GM18858 (cell line): ENCODE results near the gene PDSS2.
"Not testable (repeated sequence)": the region's sequence is repeated elsewhere in the genome, so short reads cannot be mapped to it uniquely, and the experiment has no call there.

ENCODE experiments used
- ATAC-seq: cut with Tn5 transposase; IDR thresholded peaks from one replicate; pipeline ENCODE4 v1.9.1; 2021; ENCODE audit not compliant: unreplicated experiment

PDSS2 gene

DNA sequence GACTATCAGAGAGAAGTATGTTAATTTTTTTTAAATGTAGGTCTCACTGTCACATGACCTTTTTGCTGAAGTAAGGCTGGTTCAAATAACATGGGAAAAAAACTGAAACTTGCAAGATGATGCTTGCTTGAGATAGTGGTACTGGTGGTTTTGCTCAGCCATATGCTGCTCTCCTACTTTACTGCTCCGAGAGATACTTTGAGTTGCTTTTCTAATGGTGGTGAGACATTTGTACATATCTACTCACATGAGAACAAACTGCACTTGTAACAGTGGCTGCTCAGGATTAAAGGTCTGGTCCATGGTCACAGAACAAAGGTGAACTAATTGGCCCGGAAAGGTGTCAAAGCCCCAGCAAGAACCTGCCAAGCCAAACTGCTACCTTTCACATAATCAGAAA lies 237.8 kb downstream of the PDSS2 start:
- no peak for ATAC-seq

DNA sequence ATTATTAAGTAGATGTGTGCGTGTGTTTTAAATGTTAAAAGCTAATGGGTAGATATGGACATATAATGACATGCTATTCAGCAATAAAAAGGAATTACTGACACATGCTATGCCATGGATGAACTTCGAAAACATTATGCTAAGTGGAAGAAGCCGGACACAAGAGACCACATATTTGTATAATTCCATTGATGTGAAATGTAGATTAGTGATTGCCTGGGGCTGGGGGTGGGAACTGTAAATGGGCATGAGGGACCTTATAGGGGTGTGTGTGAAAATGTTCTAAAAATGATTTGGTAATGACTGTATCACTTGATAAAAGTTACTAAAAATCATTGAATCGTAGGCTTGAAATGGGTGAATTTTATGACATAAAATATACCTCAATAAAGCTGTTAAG lies 239.5 kb downstream of the PDSS2 start:
- no peak for ATAC-seq

DNA sequence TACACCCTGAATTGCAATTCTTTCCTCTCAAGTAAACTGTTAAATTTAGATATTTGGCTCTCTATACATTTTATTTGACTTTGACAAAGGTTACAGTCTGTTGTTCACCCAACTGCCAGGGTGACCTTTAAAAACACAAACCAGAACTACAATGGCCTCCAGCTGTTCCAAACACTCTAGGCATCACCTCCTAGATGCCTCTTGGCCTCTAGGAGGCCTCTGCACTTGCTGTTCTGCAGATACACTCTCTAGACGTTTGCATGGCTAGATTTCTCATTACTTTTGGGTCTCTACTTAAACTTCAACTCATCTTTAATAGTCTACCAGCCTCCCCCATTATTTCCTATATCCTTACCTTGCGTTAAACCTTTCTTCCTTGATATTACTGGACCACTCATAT lies 241.2 kb downstream of the PDSS2 start:
- ATAC-seq = no peak

DNA sequence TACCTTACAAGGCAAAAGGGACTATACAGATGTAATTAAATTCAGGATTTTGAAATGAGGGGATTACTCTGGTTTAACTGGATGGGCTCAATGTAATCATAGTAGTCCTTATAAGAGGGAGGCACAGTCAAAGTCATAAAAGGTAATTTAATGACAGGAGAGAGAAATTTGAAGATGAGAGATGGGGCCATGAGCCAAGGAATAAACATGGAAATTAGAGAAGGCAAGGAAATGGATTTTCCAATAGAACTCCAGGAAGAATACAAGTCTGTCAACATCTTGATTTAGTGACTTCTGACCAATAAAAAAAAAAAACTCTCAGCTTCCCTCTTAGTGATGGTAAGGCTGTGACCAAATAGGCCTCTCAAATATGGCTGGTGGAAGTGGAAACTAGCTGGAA lies 242.1 kb downstream of the PDSS2 start:
- no peak for ATAC-seq

DNA sequence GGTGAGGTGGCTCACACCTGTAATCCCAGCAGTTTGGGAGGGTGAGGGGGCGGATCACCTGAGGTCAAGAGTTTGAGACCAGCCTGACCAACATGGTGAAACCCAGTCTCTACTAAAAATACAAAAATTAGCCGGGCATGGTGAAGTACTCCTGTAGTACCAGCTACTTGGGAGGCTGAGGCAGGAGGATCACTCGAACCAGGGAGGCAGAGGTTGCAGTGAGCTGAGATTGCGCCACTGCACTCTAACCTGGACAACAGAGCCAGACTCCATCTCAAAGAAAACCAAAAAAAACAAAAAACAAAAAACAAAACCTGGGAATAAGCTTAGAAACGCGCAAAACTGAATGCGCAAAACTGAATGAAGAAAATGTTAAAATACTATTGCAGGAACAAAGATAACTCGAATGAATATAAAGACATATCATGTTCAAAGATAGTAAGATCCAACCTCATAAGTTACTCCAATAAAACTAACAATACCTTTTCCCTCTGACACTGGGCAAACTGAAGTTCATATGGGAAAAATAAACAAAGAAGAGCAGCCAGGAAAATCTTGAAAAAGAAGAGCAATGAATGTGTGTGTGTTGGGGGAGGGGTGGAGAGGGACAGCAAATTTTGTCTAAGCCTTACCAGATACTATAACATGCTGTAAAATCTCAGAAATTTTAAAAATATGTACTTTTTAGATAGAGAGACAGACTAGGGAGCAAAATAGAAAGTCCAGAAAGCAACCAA lies 243.0 kb downstream of the PDSS2 start:
- no peak for ATAC-seq

DNA sequence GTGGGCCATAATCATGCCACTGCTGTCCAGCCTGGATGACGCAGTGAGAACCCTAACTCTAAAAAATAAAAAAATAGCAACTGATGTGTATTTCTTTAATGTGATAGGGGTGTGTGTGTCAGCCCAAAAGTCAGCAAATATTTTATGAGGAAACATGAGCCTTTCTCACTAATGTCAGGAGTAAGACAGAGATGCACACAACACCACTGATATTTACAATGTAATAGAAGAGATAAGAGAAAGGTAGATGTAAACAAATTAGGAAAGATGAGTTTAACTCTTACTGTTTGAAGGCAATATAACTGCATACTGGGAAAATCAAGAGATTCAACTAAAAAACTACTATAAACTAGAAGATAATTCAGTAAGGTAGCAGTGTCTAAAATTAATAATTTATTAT lies 244.0 kb downstream of the PDSS2 start:
- no peak for ATAC-seq

DNA sequence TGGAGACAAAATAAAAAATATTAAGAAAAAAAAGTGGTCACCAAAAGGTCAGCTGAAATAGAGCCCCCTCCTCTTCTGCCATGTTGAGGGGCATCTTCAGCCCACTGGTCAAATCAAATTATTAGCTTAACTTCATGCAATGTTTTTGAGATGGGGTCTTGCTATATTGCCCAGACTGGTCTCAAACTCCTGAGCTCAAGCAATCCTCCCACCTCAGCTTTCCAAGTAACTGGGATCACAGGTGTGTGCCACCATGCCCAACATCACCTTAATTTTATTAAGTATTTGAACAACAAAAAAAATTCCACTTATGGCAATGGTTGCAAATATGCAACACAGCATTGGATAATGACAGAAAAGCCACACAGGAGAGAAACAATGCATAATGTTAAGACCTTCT lies 244.7 kb downstream of the PDSS2 start:
- no peak for ATAC-seq

DNA sequence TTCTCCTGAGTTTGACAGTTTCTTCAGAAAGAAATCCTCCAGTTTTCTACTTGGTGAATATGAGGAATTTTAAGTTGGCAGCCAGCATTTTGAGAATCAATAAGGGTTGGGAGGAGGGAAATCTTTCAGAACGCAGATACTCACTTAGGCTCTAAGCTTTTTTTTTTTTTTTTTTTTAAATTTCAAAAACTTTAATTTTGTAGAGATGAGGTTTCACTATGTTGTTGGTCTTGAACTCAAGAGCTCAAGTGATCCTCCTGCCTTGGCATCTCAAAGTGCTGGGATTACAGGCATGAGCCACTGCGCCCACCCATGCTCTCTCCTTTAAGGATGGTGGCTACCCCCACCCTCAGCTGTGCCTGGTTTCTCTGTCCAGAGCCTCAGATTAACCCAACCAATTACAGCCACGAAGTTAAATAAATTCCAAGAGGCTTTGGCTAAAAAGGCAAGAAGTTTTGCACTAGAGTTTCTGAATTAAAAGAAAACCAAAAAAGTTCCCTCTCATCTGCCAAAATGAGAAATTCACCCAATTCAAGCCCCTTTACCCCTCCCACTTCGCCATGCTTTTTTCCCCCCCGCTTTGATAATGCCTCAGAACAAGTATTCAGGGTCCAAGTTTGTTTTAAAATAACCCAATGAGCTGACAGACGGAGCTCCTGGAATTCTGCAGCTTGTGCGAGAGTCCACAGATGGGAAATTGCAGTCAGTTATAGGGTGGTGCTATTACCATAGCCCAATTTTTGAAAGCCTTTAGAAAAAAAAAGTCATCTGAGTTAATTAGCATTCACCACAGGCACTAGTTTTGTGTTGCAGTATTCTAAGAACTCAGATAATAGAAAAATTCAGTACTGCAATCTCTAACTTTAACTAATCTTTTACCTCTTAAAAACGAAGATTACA lies 249.7 kb downstream of the PDSS2 start:
- no peak for ATAC-seq

DNA sequence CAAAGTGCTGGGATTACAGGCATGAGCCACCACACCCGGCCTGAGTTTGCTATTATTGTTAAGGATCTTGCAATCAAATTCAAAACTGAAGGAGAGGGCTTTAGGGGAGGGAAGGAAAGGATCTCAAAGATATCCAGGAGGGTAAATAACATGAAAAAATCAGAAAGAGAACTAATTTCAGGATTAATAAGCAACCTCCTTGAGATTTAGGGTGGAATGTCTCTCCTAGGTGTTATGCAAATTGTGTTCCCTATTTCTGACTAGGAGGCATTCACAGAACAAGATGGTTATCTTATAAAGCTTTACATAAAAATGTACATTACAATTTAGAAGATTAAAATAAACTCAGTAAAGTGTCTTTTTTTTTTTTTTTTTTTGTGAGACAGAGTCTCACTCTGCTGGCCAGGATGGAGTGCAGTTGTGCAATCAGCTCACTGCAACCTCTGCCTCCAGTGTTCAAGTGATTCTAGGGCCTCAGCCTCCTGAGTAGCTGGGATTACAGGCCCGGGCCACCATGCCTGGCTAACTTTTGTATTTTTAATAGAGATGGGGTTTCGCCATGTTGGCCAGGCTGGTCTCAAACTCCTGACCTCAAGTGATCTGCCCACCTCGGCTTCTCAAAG lies 252.0 kb downstream of the PDSS2 start:
- no peak for ATAC-seq

DNA sequence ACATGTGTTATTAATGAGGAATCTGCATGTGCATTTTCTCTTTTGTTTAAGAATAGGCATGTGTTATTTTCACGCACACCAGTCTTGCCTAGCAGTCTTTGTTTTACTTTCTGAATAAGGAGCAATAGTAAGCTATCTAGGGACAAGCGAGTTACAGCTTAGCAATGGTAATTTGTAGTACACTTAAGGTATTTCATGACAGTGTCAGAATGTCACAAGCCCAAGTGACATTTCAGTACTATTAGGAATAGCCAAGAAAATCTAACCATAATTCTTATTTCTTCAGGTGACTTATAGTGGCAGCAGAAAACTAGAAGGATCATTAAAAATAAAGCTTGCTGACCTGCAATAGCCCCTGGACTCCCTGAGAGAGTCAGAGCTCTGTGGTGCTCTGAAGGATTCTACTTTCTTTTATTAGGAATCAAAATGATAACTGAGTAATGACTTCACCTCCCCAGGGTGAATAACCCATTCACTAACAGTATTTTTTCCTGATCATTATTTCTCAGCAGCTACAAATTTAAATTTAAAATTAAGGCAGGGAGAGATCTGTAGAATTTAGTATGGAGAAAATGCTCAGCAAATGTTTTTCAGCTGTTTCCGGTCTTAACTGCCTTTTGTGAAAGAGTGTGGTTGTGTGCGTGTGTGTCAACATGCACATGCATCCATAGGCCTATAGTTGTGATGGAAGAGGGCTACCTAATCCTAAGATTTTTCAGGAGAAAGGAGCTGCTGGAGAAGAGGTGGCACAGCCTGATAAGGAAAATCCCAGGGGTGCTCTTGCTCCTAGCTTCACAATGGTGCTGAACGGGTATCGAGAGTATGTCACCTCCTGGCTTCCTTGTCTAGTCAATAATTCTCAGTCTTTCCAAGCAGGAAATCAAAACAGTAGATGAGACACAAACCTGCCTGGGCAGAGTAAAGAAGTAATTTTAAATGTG lies 254.0 kb downstream of the PDSS2 start:
- no peak for ATAC-seq

DNA sequence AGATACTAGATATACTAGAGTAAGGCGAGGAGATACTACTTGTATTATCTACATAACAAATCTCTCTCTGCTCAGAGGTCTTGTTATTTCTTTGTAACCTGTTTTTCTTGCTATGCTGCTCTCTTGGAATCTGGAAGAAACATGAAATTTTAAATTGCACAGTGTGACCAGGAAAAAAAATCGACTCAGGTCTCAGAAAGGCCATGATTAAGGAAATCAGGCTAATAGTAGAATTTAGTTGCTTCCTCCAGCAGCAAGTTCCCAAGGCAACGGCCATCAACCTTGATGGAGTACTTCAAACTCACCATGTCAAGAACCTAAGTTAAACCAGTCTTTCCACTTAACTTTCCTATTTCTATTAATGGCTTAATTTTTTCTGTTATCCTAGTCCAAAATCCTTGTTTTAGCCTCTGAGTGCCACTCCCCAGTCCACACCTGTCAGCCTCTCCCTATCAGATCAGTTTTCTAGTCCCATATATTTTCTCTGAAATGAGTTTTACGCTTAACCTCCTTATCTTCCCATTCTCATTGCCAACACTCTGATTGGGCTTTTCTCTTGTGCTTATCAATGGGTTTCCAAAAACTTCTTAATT lies 256.4 kb downstream of the PDSS2 start:
- no peak for ATAC-seq

DNA sequence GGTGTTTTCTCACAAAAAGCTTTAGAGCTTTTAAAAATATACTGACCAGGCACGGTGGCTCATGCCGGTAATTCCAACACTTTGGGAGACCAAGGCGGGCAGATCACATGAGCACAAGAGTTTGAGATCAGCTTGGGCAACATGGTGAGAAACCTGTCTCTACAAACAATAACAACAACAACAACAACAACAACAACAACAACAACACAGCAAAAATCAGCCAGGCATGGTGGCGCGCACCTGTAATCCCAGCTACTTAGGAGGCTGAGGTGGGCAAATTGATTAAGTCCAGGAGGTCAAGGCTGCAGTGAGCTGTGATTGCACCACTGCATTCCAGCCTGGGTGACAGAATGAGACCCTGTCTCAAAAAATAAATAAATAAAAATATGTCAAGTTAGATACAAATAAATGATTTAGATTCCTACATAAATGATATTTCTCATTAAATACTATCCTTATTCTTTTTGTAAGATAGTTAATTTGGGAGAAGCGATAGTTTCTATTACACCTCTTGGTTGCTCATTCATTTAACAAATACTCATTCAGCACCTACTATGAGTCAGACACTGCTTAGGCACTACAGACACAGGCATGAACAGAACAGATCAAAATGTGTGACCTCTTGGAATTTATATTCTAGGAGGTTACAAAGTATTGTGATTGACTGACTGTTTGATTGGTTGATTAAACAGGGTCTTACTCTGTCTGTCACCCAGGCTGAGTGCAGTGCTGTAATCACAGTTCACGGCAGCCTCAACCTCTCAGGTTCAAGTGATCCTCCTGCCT lies 260.5 kb downstream of the PDSS2 start:
- no peak for ATAC-seq

DNA sequence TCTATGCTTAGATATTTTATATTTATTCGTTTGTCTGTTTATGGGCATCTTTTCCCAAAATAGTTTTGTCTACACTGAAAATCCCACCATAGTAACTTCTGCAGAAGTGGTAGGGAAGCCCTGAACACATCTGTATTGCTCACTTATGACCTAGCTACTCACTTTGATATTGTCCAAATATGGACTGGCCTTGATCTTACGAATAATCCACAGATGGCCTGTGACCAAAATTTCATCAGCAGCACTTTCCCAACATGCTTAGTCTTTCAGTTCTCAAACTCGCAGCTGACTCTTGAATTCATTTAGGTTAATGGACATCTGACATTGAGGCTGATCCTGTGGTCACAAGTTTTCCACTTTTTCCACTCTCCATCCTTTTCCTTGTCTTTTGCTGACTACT lies 263.2 kb downstream of the PDSS2 start:
- no peak for ATAC-seq

DNA sequence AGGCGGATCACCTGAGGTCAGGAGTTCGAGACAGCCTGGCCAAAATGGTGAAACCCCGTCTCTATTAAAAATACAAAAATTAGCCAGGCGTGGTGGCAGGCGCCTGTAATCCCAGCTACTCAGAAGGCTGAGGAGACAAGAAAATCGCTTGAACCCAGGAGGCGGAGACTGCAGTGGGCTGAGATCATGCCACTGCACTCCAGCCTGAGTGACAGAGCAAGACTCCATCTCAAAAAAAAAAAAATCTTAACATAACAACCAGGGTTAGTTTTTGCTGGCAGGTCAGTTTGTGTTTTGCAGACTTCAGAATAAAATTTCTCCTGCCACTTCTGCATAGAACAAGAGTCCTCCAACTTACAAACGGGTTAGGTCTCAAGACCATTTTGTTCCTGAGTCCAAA lies 264.6 kb downstream of the PDSS2 start:
- not testable (repeated sequence) for ATAC-seq

DNA sequence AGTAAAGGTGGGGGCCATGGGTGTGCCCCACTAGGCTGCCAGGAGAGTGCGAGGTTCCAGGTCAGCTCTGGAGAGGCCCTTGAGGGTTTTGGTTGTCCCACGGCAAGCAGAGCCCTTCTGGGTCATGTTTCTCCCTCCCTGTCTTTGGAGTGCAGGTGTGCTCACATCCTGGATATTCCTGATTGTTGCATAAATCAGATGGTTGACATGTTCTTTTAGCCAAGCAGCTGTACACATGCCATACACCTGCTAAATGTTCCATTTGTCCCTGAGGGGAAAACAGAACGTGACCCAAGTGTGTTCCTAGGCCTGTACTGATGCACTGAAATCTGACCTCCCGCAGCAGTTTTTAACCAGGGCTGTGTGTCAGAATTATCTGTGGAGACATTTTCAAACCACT lies 266.5 kb downstream of the PDSS2 start:
- ATAC-seq = no peak

DNA sequence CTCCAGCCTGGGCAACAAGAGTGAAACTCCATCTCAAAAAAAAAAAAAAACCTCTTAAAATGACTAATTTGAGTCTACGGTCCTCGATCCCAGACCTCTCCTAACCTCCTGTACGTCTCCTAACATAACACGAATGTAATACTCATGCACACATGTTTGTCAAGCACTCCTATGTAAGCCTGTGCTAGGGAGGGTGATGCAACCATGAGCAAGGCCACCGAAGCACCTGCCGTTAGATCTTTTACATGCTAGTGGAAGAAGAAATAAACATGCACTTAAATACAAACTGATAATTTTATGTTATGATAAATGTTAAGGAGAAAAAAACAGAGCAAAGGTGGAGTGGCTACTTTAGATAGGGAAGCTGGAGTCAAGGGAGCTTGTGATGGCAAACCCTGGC lies 271.7 kb downstream of the PDSS2 start:
- ATAC-seq = no peak

DNA sequence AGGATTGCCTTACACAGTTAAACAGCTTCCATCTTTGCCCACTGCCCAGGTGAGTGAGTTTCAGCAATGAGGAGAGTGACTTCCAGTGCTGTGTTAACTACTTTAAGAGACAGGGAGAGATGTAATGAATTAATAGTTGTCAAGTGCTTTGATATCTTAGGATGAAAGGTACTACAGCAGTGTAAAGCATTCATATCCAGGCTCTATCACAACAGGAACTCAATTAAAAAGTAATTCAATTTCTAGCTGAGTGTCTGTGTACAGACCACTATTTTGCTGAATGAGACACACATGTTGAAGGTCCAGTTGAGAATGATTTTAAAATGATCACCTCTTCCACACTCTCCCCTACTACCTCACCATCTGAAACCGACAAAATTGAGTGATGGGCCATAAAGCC lies 273.3 kb downstream of the PDSS2 start:
- ATAC-seq = no peak

DNA sequence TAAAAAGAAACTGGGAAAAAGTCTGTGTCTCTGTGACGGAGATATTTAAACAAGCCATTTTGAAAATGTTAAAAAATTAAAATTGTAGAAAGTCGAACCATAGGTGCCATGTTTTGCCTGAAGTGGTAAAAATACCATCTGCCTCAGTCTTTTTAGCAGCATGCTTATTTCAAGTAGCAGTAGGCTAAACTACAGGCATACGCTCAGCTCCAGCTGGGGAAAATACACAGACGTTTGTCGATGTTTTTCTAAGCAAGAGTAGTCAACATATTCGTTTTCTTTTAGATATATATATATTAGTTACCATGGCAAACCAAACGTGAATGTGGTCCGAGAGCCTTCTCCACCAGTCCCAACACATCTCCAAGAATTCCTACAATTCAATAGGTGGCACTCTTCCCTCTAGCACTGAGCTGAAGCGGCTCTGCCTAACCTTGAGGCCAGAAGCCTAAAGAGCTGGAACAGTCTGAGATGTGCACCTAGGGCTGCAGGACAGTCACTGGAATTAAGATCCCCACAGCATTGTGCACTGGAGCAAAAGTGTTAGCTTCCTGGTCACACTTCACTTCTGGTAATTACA lies 273.9 kb downstream of the PDSS2 start:
- no peak for ATAC-seq

DNA sequence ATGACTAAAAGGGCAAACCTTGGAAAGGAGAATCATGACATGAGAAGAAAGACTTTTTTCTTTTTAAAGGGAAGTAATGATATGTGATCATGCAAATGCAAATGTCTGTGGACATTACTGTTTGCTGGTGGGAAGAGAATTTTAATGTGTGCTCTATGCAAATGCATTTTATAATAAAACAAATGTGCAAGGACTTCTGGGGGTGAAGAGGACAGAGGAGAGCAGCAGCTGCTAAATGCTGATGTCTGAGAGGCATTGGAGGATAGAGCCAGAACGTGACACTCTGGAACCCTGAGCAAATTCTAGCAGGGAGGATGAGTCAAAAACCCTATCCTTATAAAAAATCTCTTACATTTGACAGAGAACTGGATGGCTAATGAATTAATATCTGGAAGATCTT lies 274.9 kb downstream of the PDSS2 start:
- ATAC-seq = no peak
